GM15510 (cell line): ENCODE results near the gene FARSA.
A peak's percentile ranks its signal among the peaks of the same experiment; 100 is the strongest.

Experiments
- POLR2A ChIP-seq: IDR thresholded peaks from 3 replicates; pipeline ENCODE4 v1.6.1; 2011; ENCODE audit warnings: borderline replicate concordance; ENCODE audit not compliant: insufficient read length; ENCODE audit errors: extremely low read depth

FARSA gene

GRCh38 chr19:12945479-12946091, 12.1 kb upstream of the FARSA start, which contains the start of gene RAD23A:
RAD23A (plus strand) TSS chr19:12945862; CDS start chr19:12945949, 87 bp downstream.
- peak; percentile 96 for TF ChIP-seq POLR2A

- TF ChIP-seq POLR2A, result no peak
Measured at GRCh38 chr19:12944104-12944674, 10.7 kb upstream of the FARSA start.

GRCh38 chr19:12943437-12944044, 10.0 kb upstream of the FARSA start:
- TF ChIP-seq POLR2A, result no peak

- TF ChIP-seq POLR2A, result no peak
Measured at GRCh38 chr19:12940897-12941296, 7.4 kb upstream of the FARSA start.

GRCh38 chr19:12939975-12940423, 6.5 kb upstream of the FARSA start:
- TF ChIP-seq POLR2A, result no peak

GRCh38 chr19:12938779-12939601, 5.5 kb upstream of the FARSA start:
- no peak for TF ChIP-seq POLR2A

- TF ChIP-seq POLR2A, result peak; percentile 100
Measured at GRCh38 chr19:12937927-12938778, 4.6 kb upstream of the FARSA start, which contains the start of gene CALR. CALR (plus strand) TSS chr19:12938609; CDS start chr19:12938680, 71 bp downstream.

- TF ChIP-seq POLR2A, result no peak
Measured at GRCh38 chr19:12937093-12937926, 3.8 kb upstream of the FARSA start.

GRCh38 chr19:12936582-12936981, 3.1 kb upstream of the FARSA start:
- TF ChIP-seq POLR2A, result no peak

GRCh38 chr19:12935071-12935470, 1.6 kb upstream of the FARSA start:
- TF ChIP-seq POLR2A, result no peak

- no peak for TF ChIP-seq POLR2A
Measured at GRCh38 chr19:12932392-12933286, 872 bp downstream of the FARSA start.

GRCh38 chr19:12930002-12930645, 3.4 kb downstream of the FARSA start:
- no peak for TF ChIP-seq POLR2A
